Measurements from ENCODE around the gene ARID1B. TPM values are rescaled to one million over a fixed set of nuclear protein-coding genes. Genes with fewer than 3 reads are reported as not detected.

ARID1B gene
- polyA plus RNA-seq, 4 donors, result 57.0 to 87.6 (median 71.7) TPM

DNA sequence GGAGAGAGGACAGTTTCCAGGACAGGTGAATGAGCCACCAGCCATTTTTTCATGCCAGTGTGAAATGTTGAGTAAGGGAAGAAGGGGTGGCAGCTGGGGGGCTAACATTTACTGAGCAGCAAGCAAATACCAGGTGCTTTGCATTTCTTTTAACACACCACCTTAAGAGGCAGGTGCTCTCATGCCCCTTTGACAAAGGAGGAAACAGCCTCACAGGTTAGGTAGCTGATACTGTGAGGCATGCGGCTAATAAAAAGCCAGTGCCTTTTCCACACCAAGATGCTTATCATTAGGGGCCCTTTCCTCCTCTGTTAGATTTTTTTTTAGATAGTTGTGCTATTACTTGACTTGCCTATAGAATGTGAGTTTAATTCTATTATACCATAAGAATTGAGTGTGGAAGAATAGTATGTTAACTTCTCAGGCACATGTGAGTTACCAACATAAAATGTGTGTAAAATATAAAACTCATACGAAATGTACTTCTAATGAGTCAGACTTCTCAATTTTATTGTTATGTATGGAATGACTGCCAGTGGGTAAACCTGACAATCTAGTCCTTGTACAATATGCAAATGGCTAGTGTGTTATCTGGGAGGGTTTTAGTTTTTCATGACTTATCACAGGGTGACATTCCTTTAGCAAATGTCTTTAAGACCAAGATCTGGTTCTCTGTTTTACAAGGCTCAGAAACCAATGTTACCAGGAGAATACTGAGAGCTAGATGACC is 286.2 kb downstream of the ARID1B start:
- DNase-seq (ENCODE audit: low read depth in 4 of 4, low spot score in 3 of 4), result no peak

DNA sequence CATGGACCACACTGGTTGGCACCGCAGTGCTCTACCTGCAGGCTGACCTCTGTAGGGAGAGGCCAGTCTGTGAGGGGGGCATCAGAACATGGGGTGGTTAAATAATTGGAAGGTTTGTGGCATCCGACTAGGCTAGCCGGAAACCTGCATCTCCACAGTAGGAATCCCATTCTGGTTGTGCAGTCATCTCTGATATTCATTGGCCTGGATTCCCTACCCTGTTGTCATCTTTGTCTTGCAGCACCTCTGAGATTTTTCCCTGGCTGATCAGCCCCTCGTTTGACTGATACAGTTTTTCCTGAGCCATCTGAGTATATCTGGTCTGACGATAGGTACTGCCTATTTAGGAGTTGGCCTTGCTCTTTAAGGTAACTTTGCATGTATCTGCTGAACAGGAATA is 286.7 kb downstream of the ARID1B start:
- no peak for DNase-seq (ENCODE audit: low read depth in 4 of 4, low spot score in 3 of 4)

DNA sequence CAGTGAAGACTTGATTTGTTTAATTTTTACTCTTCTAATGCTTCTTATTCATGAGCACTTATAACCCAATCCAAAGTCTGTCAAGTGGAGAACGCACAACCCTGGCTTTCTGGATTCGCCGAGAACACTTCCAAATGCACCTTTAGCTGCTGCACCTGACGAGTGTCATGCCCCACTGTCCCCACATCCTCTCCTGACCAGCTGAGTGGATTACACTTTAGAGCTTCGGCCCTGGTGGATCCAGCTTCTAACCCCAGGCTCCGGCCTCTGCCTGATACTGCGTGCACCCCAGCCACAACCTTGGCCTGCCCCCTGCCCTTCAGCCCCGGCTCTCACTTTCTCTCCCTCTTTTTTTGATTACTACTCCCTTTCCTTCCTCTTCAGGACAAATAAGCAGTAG is 287.3 kb downstream of the ARID1B start:
- DNase-seq (ENCODE audit: low read depth in 4 of 4, low spot score in 3 of 4), result no peak

DNA sequence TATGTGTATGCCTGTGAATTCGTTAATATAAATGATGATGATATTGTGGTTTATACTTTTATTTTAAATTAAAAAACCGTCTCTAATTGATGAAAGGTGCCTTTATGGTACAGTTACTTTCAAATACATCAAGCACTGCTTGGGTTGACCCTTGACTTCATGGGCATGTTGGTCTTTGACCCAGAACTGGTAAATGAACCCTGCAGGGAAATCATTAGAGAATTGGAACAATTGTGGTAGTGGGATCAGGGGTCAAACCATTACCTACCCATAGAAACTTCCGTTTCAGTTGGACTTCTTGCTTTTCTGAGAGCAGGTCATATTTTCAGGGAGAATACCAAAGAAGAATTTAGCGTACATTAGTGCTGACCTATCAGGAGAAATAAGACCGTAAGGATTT is 288.2 kb downstream of the ARID1B start:
- no peak for DNase-seq (ENCODE audit: low read depth in 4 of 4, low spot score in 3 of 4)

DNA sequence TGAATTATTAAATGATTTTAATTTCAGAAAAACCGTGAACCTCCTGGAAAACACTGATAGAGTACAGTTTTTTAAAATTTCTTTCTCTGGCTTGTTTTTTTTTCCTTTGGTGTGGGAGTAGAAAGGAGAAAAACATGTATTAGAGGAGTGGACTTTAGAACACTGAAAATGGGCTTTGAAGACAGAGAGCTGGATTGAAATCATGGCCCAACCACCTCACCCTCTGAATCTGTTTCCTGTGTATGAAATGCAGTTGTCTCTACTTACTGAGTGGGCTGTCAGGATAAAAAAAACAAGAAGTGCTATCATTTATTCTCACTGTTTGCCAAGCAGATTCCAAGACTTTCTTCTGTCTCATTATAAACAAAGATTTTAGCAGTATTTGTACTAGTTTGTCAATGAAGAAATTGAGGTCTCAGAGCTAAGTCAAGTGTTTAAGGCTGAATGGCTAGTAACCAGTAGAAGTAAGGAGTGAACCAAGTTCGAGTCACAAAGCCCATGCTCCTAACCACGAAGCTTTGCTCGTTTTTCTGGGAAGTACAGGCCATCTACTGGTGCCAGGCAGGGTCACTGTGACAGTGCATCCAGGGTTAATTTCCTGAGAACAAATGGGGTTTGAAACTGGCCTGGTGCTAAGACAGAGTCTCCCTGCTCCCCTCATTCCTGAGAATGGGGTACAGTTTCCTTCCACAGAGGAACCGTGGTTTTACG is 289.8 kb downstream of the ARID1B start:
- DNase-seq (ENCODE audit: low read depth in 4 of 4, low spot score in 3 of 4), result no peak

DNA sequence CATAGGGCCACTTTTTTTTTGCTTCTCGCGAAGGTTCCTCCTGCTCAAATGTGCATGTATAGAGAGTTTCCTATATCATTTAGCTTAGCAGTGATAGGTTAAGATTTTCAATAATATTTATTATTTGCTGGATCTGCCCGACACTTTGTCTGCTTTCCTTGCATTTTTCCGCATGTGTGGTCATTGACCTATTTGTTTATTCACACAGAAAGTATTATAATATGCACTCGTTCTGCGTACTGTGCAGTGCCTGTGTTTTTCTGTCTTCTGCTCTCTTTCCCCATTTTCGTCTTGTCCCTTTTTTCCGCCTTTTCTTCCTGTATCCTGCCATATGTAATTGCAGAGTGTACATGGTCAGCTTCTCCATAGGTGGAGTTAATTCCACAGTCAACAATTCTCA is 290.3 kb downstream of the ARID1B start:
- DNase-seq (ENCODE audit: low read depth in 4 of 4, low spot score in 3 of 4), result no peak

DNA sequence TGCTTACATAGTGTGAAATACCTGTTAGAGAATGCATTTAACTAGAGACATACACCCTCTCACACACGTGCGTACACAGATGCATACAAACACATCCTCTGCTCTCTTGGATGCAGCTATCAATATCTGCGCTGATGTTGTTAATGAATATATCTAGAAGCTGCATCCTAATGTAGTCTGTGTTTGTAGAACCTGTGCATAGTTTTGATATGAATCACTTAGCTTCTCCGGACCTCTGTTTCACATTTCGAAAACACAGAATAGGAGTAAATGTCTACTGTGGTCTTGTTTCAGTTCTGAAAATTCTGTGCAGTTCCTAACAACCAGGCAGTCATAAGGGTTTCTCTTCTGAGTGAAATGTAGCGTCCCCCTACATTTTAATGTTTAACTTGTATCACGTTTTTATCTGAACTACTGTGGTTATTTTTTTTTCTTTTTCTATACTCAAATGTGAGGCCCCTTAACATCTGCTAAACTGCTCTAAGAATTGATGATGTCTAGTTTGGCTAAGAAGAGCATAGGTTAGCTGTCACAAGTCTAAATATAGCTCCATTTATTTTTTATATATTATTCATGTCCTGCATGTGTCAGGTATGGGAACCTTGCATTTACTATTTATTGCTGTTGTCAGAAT is 291.6 kb downstream of the ARID1B start:
- DNase-seq (ENCODE audit: low read depth in 4 of 4, low spot score in 3 of 4), result no peak

DNA sequence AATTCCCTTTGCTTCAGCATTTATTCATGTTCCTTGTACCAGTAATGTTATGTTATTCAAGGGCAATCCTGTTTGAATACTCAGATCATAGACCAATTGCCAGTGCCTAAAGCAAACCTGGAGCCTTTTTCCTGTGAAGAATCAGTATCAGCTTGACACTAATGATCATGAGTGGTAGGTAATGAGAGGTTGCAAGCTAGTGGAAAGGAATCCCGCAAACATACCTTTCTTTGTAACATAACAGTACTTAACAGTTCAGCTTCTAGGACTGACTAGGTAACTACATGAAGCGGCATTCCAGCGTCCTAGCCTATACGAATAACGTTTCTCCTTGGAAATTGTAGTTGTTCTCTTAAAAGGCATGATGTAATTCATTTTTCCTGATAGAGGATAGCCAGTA is 292.4 kb downstream of the ARID1B start:
- no peak for DNase-seq (ENCODE audit: low read depth in 4 of 4, low spot score in 3 of 4)

DNA sequence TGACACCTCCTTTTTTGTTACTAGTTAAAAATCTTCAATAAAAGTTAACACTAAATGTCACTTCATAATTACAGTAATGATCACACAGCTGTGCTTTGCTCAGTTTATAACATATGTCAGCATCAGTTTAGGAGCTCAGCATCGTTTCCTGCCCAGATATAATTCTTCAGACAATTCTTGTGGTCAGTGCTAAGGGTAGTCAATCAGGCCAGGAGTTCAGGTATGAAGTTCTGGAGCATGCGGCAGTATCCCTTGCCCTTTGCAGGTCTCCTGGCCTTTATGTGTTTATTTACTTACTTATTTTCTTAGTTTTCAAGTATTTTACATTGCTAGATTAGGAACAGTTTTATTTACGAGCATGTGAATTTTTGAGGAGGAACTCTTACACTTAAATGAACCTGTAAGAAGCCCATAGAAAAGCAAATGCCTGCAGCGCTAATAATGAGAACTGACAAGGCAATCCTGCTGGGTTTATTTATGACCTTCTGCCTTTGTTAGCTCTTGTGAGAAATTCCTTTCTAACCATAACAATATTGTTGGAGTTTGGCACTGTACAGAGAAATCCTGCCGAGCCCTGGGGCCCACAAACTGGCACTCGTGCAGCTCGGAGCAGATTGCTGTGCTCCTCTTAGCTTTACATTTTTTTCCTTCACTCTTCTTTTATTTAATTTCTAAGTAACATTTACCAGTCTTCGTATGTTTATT is 293.4 kb downstream of the ARID1B start:
- no peak for DNase-seq (ENCODE audit: low read depth in 4 of 4, low spot score in 3 of 4)

DNA sequence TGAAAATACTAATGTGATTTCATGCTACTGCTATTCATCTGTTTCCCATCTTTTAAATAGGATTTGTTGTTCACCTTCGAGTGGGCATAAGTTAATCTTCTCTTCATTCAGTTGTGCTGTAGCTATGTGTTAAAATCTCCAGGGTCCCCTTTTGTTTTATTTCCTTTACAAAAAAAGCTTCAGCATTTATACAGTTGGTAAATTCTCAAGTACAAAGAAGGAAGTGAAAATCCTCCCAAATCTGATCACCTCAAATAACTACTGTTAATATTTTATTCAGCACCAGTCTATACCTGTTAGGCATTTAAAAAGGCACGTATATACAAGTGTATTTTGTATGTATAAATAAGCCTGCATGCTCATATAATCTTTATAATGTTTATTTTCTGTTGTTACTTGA is 294.9 kb downstream of the ARID1B start:
- DNase-seq (ENCODE audit: low read depth in 4 of 4, low spot score in 3 of 4), result no peak

DNA sequence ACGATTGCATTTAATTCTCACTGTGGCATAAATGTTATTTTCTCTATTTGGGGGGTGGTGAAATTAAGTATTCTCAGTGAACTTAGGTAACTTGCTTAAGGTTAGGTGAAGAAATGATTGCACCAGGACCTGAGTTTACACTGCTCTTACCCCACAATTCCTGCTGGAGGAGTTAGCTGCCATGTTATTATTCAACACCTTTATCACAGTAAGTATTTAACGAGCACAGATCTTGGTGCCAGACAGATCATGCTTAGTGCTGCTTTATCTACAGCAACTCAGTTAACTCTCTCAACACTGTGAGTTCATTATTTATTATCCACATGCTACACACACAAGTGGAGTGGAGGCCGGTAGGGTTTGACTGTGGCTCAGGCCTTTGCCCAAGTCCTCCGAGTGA is 296.4 kb downstream of the ARID1B start:
- no peak for DNase-seq (ENCODE audit: low read depth in 4 of 4, low spot score in 3 of 4)

DNA sequence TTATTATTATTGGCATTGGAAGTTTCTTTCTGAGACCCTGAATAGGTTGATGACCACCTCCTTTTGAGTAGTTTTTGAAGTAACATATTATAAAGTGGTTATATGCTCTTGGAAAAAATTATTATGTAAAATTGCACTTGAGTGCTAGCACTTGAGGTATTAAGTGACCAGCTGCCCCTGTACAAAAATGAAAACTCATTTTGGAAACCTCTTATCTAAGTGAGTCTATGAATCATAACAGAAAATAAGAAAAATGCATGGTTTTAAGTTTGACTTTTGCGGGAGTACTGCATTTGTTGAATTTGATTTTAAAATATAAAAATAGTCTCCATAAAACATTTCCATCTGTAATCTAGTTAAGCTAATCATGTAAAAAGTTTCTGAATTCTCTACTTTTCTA is 297.8 kb downstream of the ARID1B start:
- no peak for DNase-seq (ENCODE audit: low read depth in 4 of 4, low spot score in 3 of 4)

DNA sequence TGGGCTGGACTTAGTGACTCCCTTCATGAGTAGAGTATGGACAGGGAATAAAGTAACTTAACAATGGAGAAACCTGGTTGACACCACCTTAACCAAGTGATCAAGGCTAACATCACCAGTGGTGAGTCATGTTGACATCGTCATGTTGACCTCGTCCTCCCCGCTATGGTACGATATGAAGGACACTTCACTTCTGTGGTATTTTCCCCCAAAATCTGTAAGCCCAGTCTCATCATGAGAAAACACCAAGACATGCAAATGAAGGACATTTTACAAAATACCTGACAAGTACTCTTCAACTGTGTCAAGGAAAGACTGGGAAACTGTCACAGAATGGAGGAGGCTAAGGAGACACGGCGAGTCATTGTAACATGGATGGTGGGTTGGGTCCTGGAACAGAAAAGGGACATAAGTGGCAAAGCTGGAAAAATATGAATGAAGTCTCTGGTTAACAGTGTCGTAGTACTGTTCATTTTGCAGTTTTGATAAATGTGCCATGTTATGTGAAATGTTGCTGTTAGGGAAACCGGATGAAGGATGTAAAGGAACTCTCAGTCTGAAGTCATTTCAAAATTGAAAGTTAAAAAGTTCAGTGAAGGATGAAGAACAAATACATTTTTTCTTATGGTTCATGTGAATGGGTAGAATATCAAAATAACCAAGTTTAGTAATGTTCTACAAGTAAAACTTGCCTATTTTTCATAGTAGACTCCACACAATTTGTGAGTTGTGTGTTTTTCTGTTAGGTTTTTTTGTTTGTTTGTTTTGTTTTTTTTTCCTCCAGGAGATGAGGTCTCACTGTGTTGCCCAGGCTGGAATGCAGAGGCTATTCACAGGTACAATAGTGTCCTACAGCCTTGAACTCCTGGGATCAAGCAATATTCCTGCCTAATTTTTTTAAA is 298.6 kb downstream of the ARID1B start:
- DNase-seq (ENCODE audit: low read depth in 4 of 4, low spot score in 3 of 4), result no peak

DNA sequence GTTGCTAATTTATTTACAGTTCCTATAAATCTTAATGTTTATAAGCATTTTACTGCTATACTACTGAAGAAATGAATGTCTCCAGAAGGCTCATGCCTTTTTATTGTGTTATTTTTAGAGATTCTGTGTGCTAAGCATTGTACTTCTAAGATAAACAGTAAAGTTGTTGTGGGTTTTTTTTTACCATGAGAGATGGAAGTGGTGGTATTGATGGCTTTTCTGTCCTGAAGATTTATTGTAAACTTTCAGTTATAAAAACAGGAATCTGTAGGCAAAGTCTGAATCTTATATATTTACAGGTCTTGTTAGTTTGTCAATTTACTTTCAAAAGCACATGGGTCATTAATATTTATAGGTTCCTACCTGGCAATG is 299.3 kb downstream of the ARID1B start:
- DNase-seq (ENCODE audit: low read depth in 4 of 4, low spot score in 3 of 4), result no peak

DNA sequence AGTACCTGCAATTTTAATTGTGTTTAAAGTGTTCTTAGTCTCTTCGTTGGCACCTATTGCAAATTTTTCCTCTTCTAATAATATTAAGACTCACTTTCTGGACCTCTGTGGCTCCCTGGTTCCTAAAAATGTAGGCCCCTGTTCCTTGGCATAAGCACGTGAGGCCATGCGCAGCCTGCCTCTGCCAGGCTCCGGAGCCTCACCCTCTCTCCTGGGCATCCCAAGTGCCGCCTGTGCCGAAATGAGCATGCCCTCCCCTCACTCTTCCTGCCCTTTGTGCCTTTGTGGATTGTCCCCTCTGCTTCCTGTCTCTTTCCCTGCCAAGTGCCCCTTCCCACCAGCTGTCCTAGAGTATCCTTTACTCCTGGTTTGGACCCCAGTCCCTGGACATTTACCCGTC is 300.1 kb downstream of the ARID1B start:
- DNase-seq (ENCODE audit: low read depth in 4 of 4, low spot score in 3 of 4), result no peak

DNA sequence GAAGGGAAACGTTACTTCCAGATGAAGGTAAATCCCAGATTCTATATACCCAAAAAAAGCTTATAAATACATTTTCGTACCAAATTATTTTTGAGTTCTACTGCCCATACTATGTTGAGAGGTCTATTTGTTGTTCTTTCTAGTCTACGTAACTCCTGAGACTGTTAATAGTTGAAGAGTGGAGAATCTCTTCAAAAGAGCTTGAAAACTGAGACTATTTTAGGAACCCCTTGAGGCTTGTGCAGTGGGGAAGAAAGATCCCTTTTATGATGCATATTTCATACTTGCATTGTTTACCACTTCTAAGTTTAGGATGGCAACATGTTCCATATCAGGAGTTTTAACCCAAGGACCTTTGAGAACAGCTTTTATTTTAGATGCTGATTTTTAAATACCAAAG is 301.1 kb downstream of the ARID1B start:
- DNase-seq (ENCODE audit: low read depth in 4 of 4, low spot score in 3 of 4), result no peak

DNA sequence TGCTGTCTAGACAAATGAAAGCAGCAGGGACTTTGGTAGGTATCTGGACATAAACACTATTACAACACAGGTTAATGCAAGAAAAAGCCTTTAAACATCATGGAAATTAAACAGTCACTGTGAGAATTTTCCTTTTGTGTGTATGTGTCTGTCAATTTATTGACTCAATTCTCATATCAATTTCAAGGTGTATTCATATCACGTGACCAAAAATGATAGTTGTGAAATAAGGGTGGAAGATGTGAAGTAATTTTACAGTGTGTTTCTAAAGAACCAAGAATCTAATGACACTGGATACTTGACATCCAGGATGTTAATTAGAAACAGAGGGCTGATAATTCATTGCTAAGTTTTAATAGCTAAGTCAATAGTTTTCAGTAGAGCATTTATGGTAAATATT is 302.1 kb downstream of the ARID1B start:
- no peak for DNase-seq (ENCODE audit: low read depth in 4 of 4, low spot score in 3 of 4)

DNA sequence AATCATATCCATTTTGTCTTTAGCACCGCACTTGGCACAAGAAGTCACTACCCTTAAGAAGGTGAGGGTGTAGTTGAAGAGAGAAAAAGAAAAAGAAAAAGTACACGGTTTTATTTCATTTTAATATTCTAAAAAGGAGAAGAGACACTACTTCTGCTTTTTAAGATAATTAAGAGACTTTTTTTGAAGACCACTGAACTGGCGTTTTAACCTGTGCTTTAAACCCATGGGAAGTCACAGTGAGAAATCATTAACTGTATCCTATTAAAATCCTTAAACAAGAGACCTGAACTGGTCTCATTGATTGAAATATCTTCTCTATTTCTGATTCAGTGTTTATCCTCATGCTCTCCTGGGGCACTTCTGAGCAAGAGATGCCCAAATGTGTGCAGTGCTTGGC is 302.6 kb downstream of the ARID1B start:
- DNase-seq (ENCODE audit: low read depth in 4 of 4, low spot score in 3 of 4), result no peak

DNA sequence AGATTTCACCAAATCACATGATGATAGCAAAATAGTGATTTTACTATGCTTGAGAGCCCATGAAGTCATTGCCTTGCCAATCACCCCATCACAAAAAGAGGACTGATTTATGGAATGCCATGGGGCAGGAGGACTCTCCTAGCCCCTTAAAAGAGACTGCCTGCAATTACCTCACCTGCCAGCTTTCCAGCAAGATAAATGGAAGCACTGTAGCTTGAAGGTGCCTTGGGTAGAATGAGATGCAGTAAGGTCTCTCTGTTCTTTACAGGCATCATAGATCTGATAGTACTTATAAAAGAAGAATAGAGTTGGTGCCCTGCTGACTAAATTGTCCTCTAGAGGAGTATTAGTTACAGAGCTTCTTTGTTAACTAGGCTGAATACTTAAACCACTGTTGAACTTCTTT is 303.8 kb downstream of the ARID1B start:
- no peak for DNase-seq (ENCODE audit: low read depth in 4 of 4, low spot score in 3 of 4)

DNA sequence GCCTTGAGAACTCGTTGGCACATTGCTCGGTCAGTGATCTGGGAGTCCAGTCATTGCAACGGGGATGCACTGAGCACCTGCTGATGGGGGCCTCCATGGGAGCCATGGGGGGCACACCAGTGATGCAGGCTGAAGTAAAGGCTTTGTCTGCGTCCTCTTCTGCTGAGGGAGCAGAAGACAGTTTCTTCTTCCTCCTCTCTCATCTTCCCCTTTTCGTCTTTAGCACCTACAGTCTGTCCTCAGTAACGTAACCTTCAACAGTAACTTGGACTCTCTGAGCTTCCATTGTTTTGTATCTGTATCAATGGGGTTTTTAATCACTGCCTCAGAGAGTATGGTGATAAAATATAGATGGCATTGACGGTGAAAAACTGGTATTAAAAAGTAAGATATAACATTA is 306.2 kb downstream of the ARID1B start:
- DNase-seq (ENCODE audit: low read depth in 4 of 4, low spot score in 3 of 4), result no peak
